Mammary epithelial cell (primary cell): ENCODE results near the gene BID.
A peak's percentile ranks its signal among the peaks of the same experiment; 100 is the strongest.

Source experiments
- EZH2 ChIP-seq: IDR thresholded peaks from 2 replicates; pipeline ENCODE4 v1.6.1; 2012; ENCODE audit warnings: low read length, inconsistent platforms, borderline replicate concordance
- TF ChIP-seq, protein P1 (sequence below), 2 donors: IDR thresholded peaks in 1 of 2; conservative IDR thresholded peaks in 1 of 2; 2 replicates each; pipeline ENCODE4 v1.5.1; 2011 to 2012; ENCODE audit warnings: inconsistent platforms in 2 of 2, low read length in 2 of 2, mild to moderate bottlenecking in 2 of 2, control low read depth in 1 of 2, low read depth in 1 of 2; ENCODE audit not compliant: insufficient read depth in 1 of 2; ENCODE audit errors: extremely low read depth in 1 of 2

DNA sequence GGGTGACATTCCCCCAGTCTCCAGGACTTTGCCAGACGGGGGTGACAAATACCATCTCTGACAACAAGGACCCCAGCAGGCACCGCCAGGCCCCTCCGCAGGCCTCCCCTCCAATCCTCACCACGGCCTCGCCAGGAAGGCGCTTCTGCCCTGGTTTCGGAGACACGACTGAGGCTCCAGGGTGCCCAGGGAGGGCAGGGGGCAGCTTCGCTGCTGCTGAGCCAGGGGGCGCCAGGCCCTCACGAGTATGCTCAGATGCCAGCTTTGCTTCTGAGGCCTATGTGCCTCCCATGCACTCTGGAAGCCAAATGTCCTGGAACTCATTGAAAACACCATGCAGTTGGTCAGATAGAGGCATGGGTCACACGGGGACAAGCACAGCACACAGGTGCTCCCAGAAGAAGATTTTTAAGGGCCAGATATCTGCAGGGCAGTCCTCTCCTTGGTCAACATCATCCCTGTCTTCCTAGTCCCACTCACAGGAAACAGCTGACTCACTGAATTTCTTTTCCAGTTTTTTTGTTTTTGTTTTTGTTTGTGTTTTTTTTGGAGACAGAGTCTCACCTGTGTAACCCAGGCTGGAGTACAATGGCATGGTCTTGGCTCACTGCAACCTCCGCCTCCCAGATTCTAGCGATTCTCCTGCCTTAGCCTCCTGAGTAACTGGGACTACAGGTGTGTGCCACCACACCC, 19.9 kb downstream of the BID start:
- TF ChIP-seq EZH2, result no peak
- TF ChIP-seq, protein P1, sequence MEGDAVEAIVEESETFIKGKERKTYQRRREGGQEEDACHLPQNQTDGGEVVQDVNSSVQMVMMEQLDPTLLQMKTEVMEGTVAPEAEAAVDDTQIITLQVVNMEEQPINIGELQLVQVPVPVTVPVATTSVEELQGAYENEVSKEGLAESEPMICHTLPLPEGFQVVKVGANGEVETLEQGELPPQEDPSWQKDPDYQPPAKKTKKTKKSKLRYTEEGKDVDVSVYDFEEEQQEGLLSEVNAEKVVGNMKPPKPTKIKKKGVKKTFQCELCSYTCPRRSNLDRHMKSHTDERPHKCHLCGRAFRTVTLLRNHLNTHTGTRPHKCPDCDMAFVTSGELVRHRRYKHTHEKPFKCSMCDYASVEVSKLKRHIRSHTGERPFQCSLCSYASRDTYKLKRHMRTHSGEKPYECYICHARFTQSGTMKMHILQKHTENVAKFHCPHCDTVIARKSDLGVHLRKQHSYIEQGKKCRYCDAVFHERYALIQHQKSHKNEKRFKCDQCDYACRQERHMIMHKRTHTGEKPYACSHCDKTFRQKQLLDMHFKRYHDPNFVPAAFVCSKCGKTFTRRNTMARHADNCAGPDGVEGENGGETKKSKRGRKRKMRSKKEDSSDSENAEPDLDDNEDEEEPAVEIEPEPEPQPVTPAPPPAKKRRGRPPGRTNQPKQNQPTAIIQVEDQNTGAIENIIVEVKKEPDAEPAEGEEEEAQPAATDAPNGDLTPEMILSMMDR (conservative IDR thresholded peaks at IDR 0.05 in 1 of 2, IDR thresholded peaks at IDR 0.05 in 1 of 2; ENCODE audit: extremely low read depth in 1 of 2, insufficient read depth in 1 of 2, low read depth in 1 of 2, low read length in 2 of 2), result peak in 1 of 2 donors; percentile 31
